Smooth muscle cell (in vitro differentiated cells): ENCODE results near the gene CHST13. TPM values are rescaled to one million over a fixed set of nuclear protein-coding genes. Genes with fewer than 3 reads are reported as not detected.

Experiments
- DNase-seq: peaks from one replicate; lab custom pipeline; 2025; ENCODE audit not compliant: unreplicated experiment; lab: John Stamatoyannopoulos, UW
- H2AFZ ChIP-seq: fragments of 200-600 bp; sonication (generic); 2 replicates; pipeline ENCODE4 v1.6.0; 2016; ENCODE audit warnings: antibody characterized with exemption, low read depth, mild to moderate bottlenecking
- H3F3A ChIP-seq: fragments of 200-600 bp; sonication (generic); 2 replicates; pipeline ENCODE4 v1.6.0; 2017; ENCODE audit warnings: antibody characterized with exemption, low read depth
- H3K27ac ChIP-seq: fragments of 200-600 bp; sonication (generic); 2 replicates; pipeline ENCODE4 v1.5.1; 2016; ENCODE audit warnings: low read depth, mild to moderate bottlenecking
- H3K27me3 ChIP-seq: fragments of 200-600 bp; sonication (generic); 2 replicates; pipeline ENCODE4 v1.6.1; 2016; ENCODE audit warnings: low read depth, mild to moderate bottlenecking
- H3K36me3 ChIP-seq: fragments of 200-600 bp; sonication (generic); 2 replicates; pipeline ENCODE4 v1.5.1; 2016; ENCODE audit warnings: low read depth
- H3K4me1 ChIP-seq: fragments of 200-600 bp; sonication (generic); 2 replicates; pipeline ENCODE4 v1.5.1; 2016; ENCODE audit warnings: low read depth
- H3K4me2 ChIP-seq: fragments of 200-600 bp; sonication (generic); 2 replicates; pipeline ENCODE4 v1.6.0; 2016; ENCODE audit warnings: mild to moderate bottlenecking
- H3K4me3 ChIP-seq: fragments of 200-600 bp; sonication (generic); 2 replicates; pipeline ENCODE4 v1.5.1; 2016; ENCODE audit warnings: mild to moderate bottlenecking
- H3K79me2 ChIP-seq: fragments of 200-600 bp; sonication (generic); 2 replicates; pipeline ENCODE4 v1.6.0; 2016; ENCODE audit warnings: low read depth, mild to moderate bottlenecking
- H3K9ac ChIP-seq: fragments of 200-600 bp; sonication (generic); 2 replicates; pipeline ENCODE4 v1.6.0; 2016; ENCODE audit warnings: low read depth
- H3K9me3 ChIP-seq: fragments of 200-600 bp; sonication (generic); replicated peaks from 2 replicates; pipeline ENCODE4 v1.5.1; 2016; ENCODE audit warnings: low read depth
- H4K20me1 ChIP-seq: fragments of 200-600 bp; sonication (generic); 2 replicates; pipeline ENCODE4 v1.6.0; 2016; ENCODE audit warnings: low read depth
- CTCF ChIP-seq: fragments of 200-600 bp; sonication (generic); IDR thresholded peaks from 2 replicates; pipeline ENCODE4 v1.5.1; 2017; ENCODE audit warnings: borderline replicate concordance, mild to moderate bottlenecking, antibody characterized with exemption; ENCODE audit not compliant: insufficient read depth, poor library complexity, severe bottlenecking
- WGBS: methylation state at CpG from one replicate; pipeline ENCODE4 v1.1.7; 2016; ENCODE audit warnings: low lambda C conversion rate; 5-methylcytosine and 5-hydroxymethylcytosine counted together
- polyA plus RNA-seq: library from polyadenylated mRNA; unstranded; fragments of >200 nt; fragmentation: Nextera tagmentation; extraction: Ambion mirVana; gene quantifications from 2 replicates; pipeline ENCODE4 v1.2.1, GENCODE V29; 2016
- total RNA-seq: library from RNA; depleted of rRNA; stranded (reverse); fragments of >200 nt; gene quantifications from 2 replicates; pipeline ENCODE4 v1.2.3, GENCODE V29; 2014

The CHST13 gene
- total and polyA plus RNA-seq, 2 experiments from 2014 or later: not detected

- H3F3A ChIP-seq: no peaks in the 10 kb centered on the region
- H3K4me3 ChIP-seq: no peak overlapping the region
- no peaks in the 10 kb centered on the region for H3K36me3 ChIP-seq
- TF ChIP-seq CTCF: no peak
- peaks cover 27% of the 10 kb centered on the region for H3K27me3 ChIP-seq
- H2AFZ ChIP-seq: no peak overlapping the region
- no peaks in the 10 kb centered on the region for H3K9me3 ChIP-seq
- no peaks in the 10 kb centered on the region for H4K20me1 ChIP-seq
- H3K4me2 ChIP-seq: no peak overlapping the region
- H3K79me2 ChIP-seq: no peaks in the 10 kb centered on the region
- 94% methylated on average over 7 of the region's 7 CpGs for WGBS
- DNase-seq: no peak
- no peak overlapping the region for H3K27ac ChIP-seq
- no peaks in the 10 kb centered on the region for H3K4me1 ChIP-seq
- no peak overlapping the region for H3K9ac ChIP-seq
Measured at GRCh38 chr3:126526668-126527005, 2.7 kb downstream of the CHST13 start.

- Histone ChIP-seq H3K36me3 (no peaks in the 10 kb centered on the region), H3K9ac (no peak overlapping the region), H3F3A (no peaks in the 10 kb centered on the region), H3K4me3 (no peak overlapping the region), H2AFZ (no peak overlapping the region), H3K4me1 (no peaks in the 10 kb centered on the region), H3K79me2 (no peaks in the 10 kb centered on the region), H3K9me3 (no peaks in the 10 kb centered on the region), H3K4me2 (no peak overlapping the region), H3K27ac (no peak overlapping the region), H3K27me3 (peaks cover 27% of the 10 kb centered on the region), H4K20me1 (no peaks in the 10 kb centered on the region)
- 76% methylated on average over 7 of the region's 7 CpGs for WGBS
- no peak for DNase-seq
- no peak for TF ChIP-seq CTCF
Measured at GRCh38 chr3:126527006-126527405, 3.1 kb downstream of the CHST13 start.

GRCh38 chr3:126527455-126528211 is 3.7 kb downstream of the CHST13 start:
- no peaks in the 10 kb centered on the region for H3K36me3 ChIP-seq
- H3F3A ChIP-seq: no peaks in the 10 kb centered on the region
- TF ChIP-seq CTCF: no peak
- no peaks in the 10 kb centered on the region for H3K79me2 ChIP-seq
- DNase-seq: no peak
- no peak overlapping the region for H2AFZ ChIP-seq
- no peak overlapping the region for H3K4me3 ChIP-seq
- no peaks in the 10 kb centered on the region for H3K9me3 ChIP-seq
- H3K9ac ChIP-seq: no peak overlapping the region
- H3K27ac ChIP-seq: no peak overlapping the region
- H4K20me1 ChIP-seq: no peaks in the 10 kb centered on the region
- H3K4me1 ChIP-seq: no peaks in the 10 kb centered on the region
- H3K4me2 ChIP-seq: no peak overlapping the region
- WGBS: 75% methylated on average over 6 of the region's 6 CpGs
- H3K27me3 ChIP-seq: peaks cover 29% of the 10 kb centered on the region

- H3K9ac ChIP-seq: no peak overlapping the region
- DNase-seq: no peak
- no peaks in the 10 kb centered on the region for H3K9me3 ChIP-seq
- no peaks in the 10 kb centered on the region for H3K36me3 ChIP-seq
- H3K4me2 ChIP-seq: no peak overlapping the region
- no peak overlapping the region for H3K27ac ChIP-seq
- H3K79me2 ChIP-seq: no peaks in the 10 kb centered on the region
- no peak overlapping the region for H2AFZ ChIP-seq
- no peak for TF ChIP-seq CTCF
- no peaks in the 10 kb centered on the region for H4K20me1 ChIP-seq
- H3K4me3 ChIP-seq: no peak overlapping the region
- H3F3A ChIP-seq: no peaks in the 10 kb centered on the region
- peaks cover 29% of the 10 kb centered on the region for H3K27me3 ChIP-seq
- H3K4me1 ChIP-seq: no peaks in the 10 kb centered on the region
- 74% methylated on average over 5 of the region's 5 CpGs for WGBS
Measured at GRCh38 chr3:126528419-126528799, 4.5 kb downstream of the CHST13 start.
